OCI-LY7 (cell line): ENCODE data around the gene CD163. TPM values are rescaled to one million over a fixed set of nuclear protein-coding genes. Genes with fewer than 3 reads are reported as not detected.

Source experiments
- total RNA-seq, 2 experiments: library from RNA; depleted of rRNA in 1 of 2; stranded (reverse); fragments of >200 nt in 1 of 2; shearing (Covaris generic) in 1 of 2; gene quantifications; 2 replicates each; pipeline ENCODE4 v1.2.3, GENCODE V29; 2014 to 2022

Gene CD163
- total RNA-seq, 2 experiments from 2014 or later, result not detected

Other genes with a start within 250 kb of the CD163 start
- gene ACSM4, start 199.7 kb downstream of the CD163 start, total RNA-seq (2014; rRNA removed; shearing (Covaris generic)), result not detected in 2 replicates
- not detected in 2 replicates for gene ACSM4, start 199.7 kb downstream of the CD163 start, total RNA-seq (2022)
- gene CD163L1, start 59.6 kb downstream of the CD163 start, total RNA-seq (2014; rRNA removed; shearing (Covaris generic)), result not detected in 2 replicates
- gene CD163L1, start 59.6 kb downstream of the CD163 start, total RNA-seq (2022), result not detected in 2 replicates
- gene APOBEC1, start 162.1 kb upstream of the CD163 start, total RNA-seq (2014; rRNA removed; shearing (Covaris generic)), result not detected in 2 replicates
- gene APOBEC1, start 162.1 kb upstream of the CD163 start, total RNA-seq (2022), result not detected in 2 replicates
- not detected in 2 replicates for gene GDF3, start 192.0 kb upstream of the CD163 start, total RNA-seq (2014; rRNA removed; shearing (Covaris generic))
- not detected in 2 replicates for gene GDF3, start 192.0 kb upstream of the CD163 start, total RNA-seq (2022)
- 0.25 TPM in 1 of 2 replicates, not detected in the other for gene DPPA3, start 207.7 kb upstream of the CD163 start, total RNA-seq (2014; rRNA removed; shearing (Covaris generic))
- not detected in 2 replicates for gene DPPA3, start 207.7 kb upstream of the CD163 start, total RNA-seq (2022)
- gene CLEC4C, start 243.6 kb upstream of the CD163 start, total RNA-seq (2014; rRNA removed; shearing (Covaris generic)), result 0.10 TPM in 1 of 2 replicates, not detected in the other
- gene CLEC4C, start 243.6 kb upstream of the CD163 start, total RNA-seq (2022), result not detected in 2 replicates